Measurements from ENCODE around the gene GTF2IRD2.
A peak's percentile ranks its signal among the peaks of the same experiment; 100 is the strongest.
"Not testable (repeated sequence)": the region's sequence is repeated elsewhere in the genome, so short reads cannot be mapped to it uniquely, and the experiment has no call there.

The GTF2IRD2 gene

GRCh38 chr7:74850833-74851721, at the start of gene GTF2IRD2:
Gene GTF2IRD2 (minus strand): TSS chr7:74851605. CDS start chr7:74836378, 15,227 bp downstream.
- DNase-seq = not testable (repeated sequence)

GRCh38 chr7:74890158-74891123, 39.0 kb upstream of the GTF2IRD2 start:
- peak; percentile 68 for DNase-seq

- DNase-seq = not testable (repeated sequence)
These were observed 38.2 kb upstream of the GTF2IRD2 start for GRCh38 chr7:74889518-74890129.

GRCh38 chr7:74885295-74885694, 33.9 kb upstream of the GTF2IRD2 start:
- not testable (repeated sequence) for DNase-seq

- DNase-seq = not testable (repeated sequence)
These were observed 30.7 kb upstream of the GTF2IRD2 start for GRCh38 chr7:74882110-74882509.

- not testable (repeated sequence) for DNase-seq
These were observed 23.5 kb upstream of the GTF2IRD2 start for GRCh38 chr7:74874748-74875512.

- not testable (repeated sequence) for DNase-seq
These were observed 22.8 kb upstream of the GTF2IRD2 start for GRCh38 chr7:74874104-74874747.

- not testable (repeated sequence) for DNase-seq
These were observed 21.1 kb upstream of the GTF2IRD2 start for GRCh38 chr7:74872542-74872941.

- DNase-seq = not testable (repeated sequence)
These were observed 14.4 kb upstream of the GTF2IRD2 start for GRCh38 chr7:74865777-74866176.

- not testable (repeated sequence) for DNase-seq
These were observed 1.6 kb downstream of the GTF2IRD2 start for GRCh38 chr7:74849853-74850252.

GRCh38 chr7:74830411-74830810, 21.0 kb downstream of the GTF2IRD2 start:
- DNase-seq = not testable (repeated sequence)

- not testable (repeated sequence) for DNase-seq
These were observed 21.4 kb downstream of the GTF2IRD2 start for GRCh38 chr7:74829959-74830358.

GRCh38 chr7:74821259-74821658, 30.1 kb downstream of the GTF2IRD2 start:
- DNase-seq = not testable (repeated sequence)

GRCh38 chr7:74820146-74820805, 31.1 kb downstream of the GTF2IRD2 start:
- DNase-seq = not testable (repeated sequence)

GRCh38 chr7:74815882-74816281, 35.5 kb downstream of the GTF2IRD2 start:
- not testable (repeated sequence) for DNase-seq

GRCh38 chr7:74798644-74799043, 52.8 kb downstream of the GTF2IRD2 start:
- DNase-seq = not testable (repeated sequence)

- DNase-seq = not testable (repeated sequence)
These were observed 53.4 kb downstream of the GTF2IRD2 start for GRCh38 chr7:74797848-74798622.

GRCh38 chr7:74789200-74789736, 62.1 kb downstream of the GTF2IRD2 start:
- DNase-seq = not testable (repeated sequence)

- peak; percentile 94 for DNase-seq
These were observed 62.8 kb downstream of the GTF2IRD2 start for GRCh38 chr7:74788369-74789150.
